ENCODE measurements around the gene YWHAH. TPM values are rescaled to one million over a fixed set of nuclear protein-coding genes. Genes with fewer than 3 reads are reported as not detected.

The YWHAH gene
- total and polyA plus RNA-seq, 9 of the 15 experiments (the other 6 are each of a cell fraction or from before 2014, with no cell fraction given), result 32.0 to 177 (median 114) TPM

DNA sequence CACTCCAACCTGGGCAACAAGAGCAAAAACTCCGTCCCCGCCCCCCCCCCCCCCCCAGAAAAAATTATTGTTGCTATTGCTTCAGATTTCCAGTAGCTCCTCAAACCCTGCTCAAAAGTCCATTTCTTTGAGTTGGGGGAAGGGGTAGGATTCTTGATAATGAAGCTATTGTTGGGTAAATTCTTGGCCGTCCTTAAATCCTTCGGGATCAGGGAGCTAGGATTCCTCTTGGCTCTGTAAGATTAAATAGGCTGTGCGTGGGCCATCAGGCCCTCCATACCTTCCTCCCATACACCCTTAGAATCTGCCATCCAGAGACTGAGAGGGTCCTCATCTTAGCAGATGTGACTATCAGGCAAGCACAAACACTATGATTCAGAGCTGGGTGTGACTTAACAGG is 16.4 kb downstream of the YWHAH start:
- peaks cover 23% of the 10 kb centered on the region for H3K36me3 ChIP-seq (ENCODE audit: control insufficient read depth, insufficient read depth, low read length)
- H3K4me2 ChIP-seq (ENCODE audit: insufficient read depth, low read length), result no peak overlapping the region
- no TSS peak for BruUV-seq (replicated peaks)
- no peaks in the 10 kb centered on the region for H3K9me3 ChIP-seq (replicated peaks; ENCODE audit: control insufficient read depth, insufficient read depth, low read depth, low read length)
- ChIA-PET POLR2A (interaction anchor here (0.7 to 1.4 kb wide), 2 partner anchors 11 to 15 kb away, joined by 3 read pairs; no protein-coding TSS in a partner anchor), CTCF (ENCODE audit: low intra/inter-chr PET ratio) (no interaction called here)
- H3K9me1 ChIP-seq (ENCODE audit: control insufficient read depth, insufficient read depth, low read length), result peaks cover 4% of the 10 kb centered on the region
- no peak overlapping the region for H3K27ac ChIP-seq (ENCODE audit: extremely low read depth, low read depth, low read length)
- H3K79me2 ChIP-seq (ENCODE audit: control insufficient read depth, insufficient read depth, low read length), result peaks cover 8% of the 10 kb centered on the region
- no peak overlapping the region for H2AFZ ChIP-seq (ENCODE audit: low read depth, low read length)
- H3K27me3 ChIP-seq (ENCODE audit: control insufficient read depth in 2 of 2, insufficient read depth in 2 of 2, low read length in 2 of 2), result no peaks in the 10 kb centered on the region
- H3K4me1 ChIP-seq (replicated peaks in 1 of 2; ENCODE audit: control insufficient read depth in 2 of 2, insufficient read depth in 2 of 2, low read length in 2 of 2), result no peaks in the 10 kb centered on the region; a peak in 1 of 5 replicates
- H3K4me3 ChIP-seq, result no peak overlapping the region
- no peak for TF ChIP-seq SMARCE1 (IDR thresholded peaks at IDR 0.05)
- TF ChIP-seq HEY1 (CRISPR knock-in tag; IDR thresholded peaks at IDR 0.05; ENCODE audit: borderline replicate concordance), result no peak
- no peak for TF ChIP-seq CEBPG (CRISPR knock-in tag; IDR thresholded peaks at IDR 0.05)
- no peak for TF ChIP-seq CEBPG (tag; conservative IDR thresholded peaks at IDR 0.05 in 1 of 2, IDR thresholded peaks at IDR 0.05 in 1 of 2)
- no peak for TF ChIP-seq DDX20 (tag; IDR thresholded peaks at IDR 0.05; ENCODE audit: low read depth)
- TF ChIP-seq JUND (IDR thresholded peaks at IDR 0.05; ENCODE audit: borderline replicate concordance, low read depth, low read length), result no peak
- TF ChIP-seq JUND (tag; IDR thresholded peaks at IDR 0.05; ENCODE audit: borderline replicate concordance, low read depth, low read length), result no peak
- no peak for TF ChIP-seq ZNF184 (CRISPR knock-in tag; IDR thresholded peaks at IDR 0.05)
- no peak for TF ChIP-seq ESRRA (IDR thresholded peaks at IDR 0.05; ENCODE audit: borderline replicate concordance, low read depth)
- no peak for TF ChIP-seq HSF4 (CRISPR knock-in tag; IDR thresholded peaks at IDR 0.05; ENCODE audit: borderline replicate concordance)
- no peak for TF ChIP-seq HNRNPH1 (optimal IDR thresholded peaks at IDR 0.05; ENCODE audit: low read depth, low read length)
- TF ChIP-seq FOXA1 (IDR thresholded peaks at IDR 0.05; ENCODE audit: borderline replicate concordance), result no peak
- TF ChIP-seq, protein P1, sequence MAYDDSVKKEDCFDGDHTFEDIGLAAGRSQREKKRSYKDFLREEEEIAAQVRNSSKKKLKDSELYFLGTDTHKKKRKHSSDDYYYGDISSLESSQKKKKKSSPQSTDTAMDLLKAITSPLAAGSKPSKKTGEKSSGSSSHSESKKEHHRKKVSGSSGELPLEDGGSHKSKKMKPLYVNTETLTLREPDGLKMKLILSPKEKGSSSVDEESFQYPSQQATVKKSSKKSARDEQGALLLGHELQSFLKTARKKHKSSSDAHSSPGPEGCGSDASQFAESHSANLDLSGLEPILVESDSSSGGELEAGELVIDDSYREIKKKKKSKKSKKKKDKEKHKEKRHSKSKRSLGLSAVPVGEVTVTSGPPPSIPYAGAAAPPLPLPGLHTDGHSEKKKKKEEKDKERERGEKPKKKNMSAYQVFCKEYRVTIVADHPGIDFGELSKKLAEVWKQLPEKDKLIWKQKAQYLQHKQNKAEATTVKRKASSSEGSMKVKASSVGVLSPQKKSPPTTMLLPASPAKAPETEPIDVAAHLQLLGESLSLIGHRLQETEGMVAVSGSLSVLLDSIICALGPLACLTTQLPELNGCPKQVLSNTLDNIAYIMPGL (CRISPR knock-in tag; IDR thresholded peaks at IDR 0.05), result no peak
- TF ChIP-seq ZNF696 (CRISPR knock-in tag; conservative IDR thresholded peaks at IDR 0.05), result no peak
- no peak for TF ChIP-seq BRF1 (IDR thresholded peaks at IDR 0.05; ENCODE audit: borderline replicate concordance, extremely low read depth, insufficient read length)
- TF ChIP-seq, protein P2, sequence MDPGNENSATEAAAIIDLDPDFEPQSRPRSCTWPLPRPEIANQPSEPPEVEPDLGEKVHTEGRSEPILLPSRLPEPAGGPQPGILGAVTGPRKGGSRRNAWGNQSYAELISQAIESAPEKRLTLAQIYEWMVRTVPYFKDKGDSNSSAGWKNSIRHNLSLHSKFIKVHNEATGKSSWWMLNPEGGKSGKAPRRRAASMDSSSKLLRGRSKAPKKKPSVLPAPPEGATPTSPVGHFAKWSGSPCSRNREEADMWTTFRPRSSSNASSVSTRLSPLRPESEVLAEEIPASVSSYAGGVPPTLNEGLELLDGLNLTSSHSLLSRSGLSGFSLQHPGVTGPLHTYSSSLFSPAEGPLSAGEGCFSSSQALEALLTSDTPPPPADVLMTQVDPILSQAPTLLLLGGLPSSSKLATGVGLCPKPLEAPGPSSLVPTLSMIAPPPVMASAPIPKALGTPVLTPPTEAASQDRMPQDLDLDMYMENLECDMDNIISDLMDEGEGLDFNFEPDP (CRISPR knock-in tag; IDR thresholded peaks at IDR 0.05), result no peak
- TF ChIP-seq DNMT1 (IDR thresholded peaks at IDR 0.05), result no peak
- no peak for TF ChIP-seq ZFPM2 (CRISPR knock-in tag; IDR thresholded peaks at IDR 0.05)
- ATAC-seq (no peak), FAIRE-seq (no peak), DNase-seq (ENCODE audit: extremely low read depth in 1 of 4, low spot score in 3 of 4) (no peak)
- in situ Hi-C loops (cut with MboI) (no loop called here), intact Hi-C loops (cut with micrococcal nuclease) (no loop called here)
- H4K20me1 ChIP-seq (replicated peaks; ENCODE audit: control insufficient read depth, insufficient read depth, low read length), result peaks cover 9% of the 10 kb centered on the region
- H3K9ac ChIP-seq (ENCODE audit: insufficient read depth in 1 of 2, low read depth in 2 of 2, low read length in 2 of 2), result no peak overlapping the region
- WGBS (ENCODE audit: insufficient coverage, low coverage, missing lambda C conversion rate), result 51% methylated on average over 3 of the region's 5 CpGs
